ENCODE results near the gene STON1.

- TF ChIP-seq POLR2A (IDR thresholded peaks at IDR 0.05), result no peak
- TF ChIP-seq, protein P1, sequence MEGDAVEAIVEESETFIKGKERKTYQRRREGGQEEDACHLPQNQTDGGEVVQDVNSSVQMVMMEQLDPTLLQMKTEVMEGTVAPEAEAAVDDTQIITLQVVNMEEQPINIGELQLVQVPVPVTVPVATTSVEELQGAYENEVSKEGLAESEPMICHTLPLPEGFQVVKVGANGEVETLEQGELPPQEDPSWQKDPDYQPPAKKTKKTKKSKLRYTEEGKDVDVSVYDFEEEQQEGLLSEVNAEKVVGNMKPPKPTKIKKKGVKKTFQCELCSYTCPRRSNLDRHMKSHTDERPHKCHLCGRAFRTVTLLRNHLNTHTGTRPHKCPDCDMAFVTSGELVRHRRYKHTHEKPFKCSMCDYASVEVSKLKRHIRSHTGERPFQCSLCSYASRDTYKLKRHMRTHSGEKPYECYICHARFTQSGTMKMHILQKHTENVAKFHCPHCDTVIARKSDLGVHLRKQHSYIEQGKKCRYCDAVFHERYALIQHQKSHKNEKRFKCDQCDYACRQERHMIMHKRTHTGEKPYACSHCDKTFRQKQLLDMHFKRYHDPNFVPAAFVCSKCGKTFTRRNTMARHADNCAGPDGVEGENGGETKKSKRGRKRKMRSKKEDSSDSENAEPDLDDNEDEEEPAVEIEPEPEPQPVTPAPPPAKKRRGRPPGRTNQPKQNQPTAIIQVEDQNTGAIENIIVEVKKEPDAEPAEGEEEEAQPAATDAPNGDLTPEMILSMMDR (IDR thresholded peaks at IDR 0.05), result no peak
Observed at GRCh38 chr2:48607307-48608014, 77.5 kb downstream of the STON1 start.
